ENCODE results near the gene KAZN. TPM values are rescaled to one million over a fixed set of nuclear protein-coding genes. Genes with fewer than 3 reads are reported as not detected.

Gene KAZN
- total RNA-seq, 1 experiment from 2014 or later, result 15.6 TPM

DNA sequence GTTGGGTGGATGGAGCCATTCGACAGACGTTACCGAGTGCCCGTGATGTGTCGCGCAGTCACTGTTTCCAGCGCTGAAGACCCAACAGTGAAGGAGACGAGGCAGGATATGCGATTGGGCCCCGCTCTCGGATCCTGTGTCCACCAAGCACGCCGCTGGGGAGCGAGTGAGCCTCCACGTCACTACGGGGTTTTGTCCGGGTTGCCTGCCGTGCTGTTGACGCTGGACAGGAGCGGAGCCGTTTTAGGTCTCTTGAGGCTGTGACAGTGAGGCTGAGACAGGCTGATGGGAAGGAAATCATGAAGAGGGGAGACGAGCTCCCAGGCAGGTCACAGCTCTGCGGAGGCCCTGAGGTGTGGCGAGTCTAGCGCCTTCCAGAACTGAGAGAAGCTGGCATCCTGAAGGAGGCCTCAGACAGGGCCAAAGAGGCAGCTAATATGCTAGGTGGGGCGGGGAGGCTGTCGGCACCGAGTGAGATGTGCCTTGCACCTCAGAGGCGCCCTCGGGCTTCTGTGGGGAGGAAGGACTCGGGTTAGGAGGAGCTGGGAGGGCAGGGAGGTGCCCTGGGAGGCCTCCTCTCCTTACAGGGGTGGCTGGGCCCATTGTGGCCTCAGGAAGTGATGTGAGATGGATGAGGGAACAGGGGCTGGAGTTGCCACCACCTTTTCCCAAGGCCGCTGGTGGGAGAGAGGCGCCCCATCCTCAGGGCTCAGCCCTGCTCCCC lies 359.1 kb downstream of the KAZN start:
- Histone ChIP-seq H3K4me1 (replicated peaks; ENCODE audit: insufficient read depth) (no peaks in the 10 kb centered on the region), H3K79me2 (ENCODE audit: low read depth) (no peaks in the 10 kb centered on the region), H3K9me2 (ENCODE audit: insufficient read depth) (no peaks in the 10 kb centered on the region), H4K20me1 (ENCODE audit: insufficient read depth) (no peaks in the 10 kb centered on the region), H3K4me2 (no peak overlapping the region), H3F3A (ENCODE audit: insufficient read depth, low read depth) (no peaks in the 10 kb centered on the region), H3K36me3 (ENCODE audit: low read depth) (no peaks in the 10 kb centered on the region), H3K27me3 (ENCODE audit: insufficient read depth, low read depth) (no peaks in the 10 kb centered on the region), H3K9me3 (ENCODE audit: insufficient read depth, low read depth) (no peaks in the 10 kb centered on the region), H3K4me3 (no peak overlapping the region), H2AFZ (no peak overlapping the region), H3K27ac (no peak overlapping the region)
- ChIA-PET CTCF (no interaction called here), POLR2A (ENCODE audit: unreplicated experiment) (no interaction called here)
- DNase-seq, result no peak
- intact Hi-C loops (cut with micrococcal nuclease; ENCODE audit: unreplicated experiment), result no loop called here
- TF ChIP-seq, protein P1, sequence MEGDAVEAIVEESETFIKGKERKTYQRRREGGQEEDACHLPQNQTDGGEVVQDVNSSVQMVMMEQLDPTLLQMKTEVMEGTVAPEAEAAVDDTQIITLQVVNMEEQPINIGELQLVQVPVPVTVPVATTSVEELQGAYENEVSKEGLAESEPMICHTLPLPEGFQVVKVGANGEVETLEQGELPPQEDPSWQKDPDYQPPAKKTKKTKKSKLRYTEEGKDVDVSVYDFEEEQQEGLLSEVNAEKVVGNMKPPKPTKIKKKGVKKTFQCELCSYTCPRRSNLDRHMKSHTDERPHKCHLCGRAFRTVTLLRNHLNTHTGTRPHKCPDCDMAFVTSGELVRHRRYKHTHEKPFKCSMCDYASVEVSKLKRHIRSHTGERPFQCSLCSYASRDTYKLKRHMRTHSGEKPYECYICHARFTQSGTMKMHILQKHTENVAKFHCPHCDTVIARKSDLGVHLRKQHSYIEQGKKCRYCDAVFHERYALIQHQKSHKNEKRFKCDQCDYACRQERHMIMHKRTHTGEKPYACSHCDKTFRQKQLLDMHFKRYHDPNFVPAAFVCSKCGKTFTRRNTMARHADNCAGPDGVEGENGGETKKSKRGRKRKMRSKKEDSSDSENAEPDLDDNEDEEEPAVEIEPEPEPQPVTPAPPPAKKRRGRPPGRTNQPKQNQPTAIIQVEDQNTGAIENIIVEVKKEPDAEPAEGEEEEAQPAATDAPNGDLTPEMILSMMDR (conservative IDR thresholded peaks at IDR 0.05), result no peak
- TF ChIP-seq EZH2 (IDR thresholded peaks at IDR 0.05; ENCODE audit: low read depth), result no peak
- no TSS peak for BruUV-seq (replicated peaks)

DNA sequence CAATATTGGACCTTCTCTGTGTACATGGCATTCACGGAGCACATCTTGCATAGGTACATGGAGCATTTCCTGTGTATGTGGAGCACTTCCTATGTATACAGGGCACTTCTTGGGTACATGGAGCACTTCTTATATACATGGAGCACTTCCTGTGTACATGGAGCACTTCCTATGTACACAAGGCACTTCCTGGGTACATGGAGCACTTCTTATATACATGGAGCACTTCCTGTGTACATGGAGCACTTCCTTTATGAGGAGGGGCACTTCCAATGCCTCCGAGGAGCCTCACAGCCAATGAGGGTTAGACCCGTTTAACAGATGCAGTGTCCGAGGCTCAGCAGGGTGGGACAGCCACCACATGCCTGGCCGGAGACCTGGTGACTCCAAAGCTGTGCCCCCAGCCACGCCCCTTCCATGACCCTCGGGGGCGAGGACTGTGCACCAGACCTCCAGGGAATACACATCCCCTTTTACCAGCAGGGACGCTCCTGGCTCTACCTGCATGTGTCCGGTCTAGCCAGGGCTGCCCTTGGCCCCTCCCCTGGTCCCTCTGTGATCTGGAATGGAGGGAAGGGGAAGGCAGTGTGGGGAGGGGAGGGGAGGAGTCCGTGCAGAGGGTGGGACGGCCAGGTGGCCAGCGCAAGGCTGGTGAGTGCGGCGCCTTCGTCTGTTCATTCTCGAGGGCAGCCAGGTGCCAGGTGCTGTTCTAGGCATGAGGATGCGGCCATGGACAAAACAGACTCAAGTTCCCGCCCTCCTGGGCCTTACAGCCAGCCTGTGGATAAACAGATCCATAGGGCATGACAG lies 360.0 kb downstream of the KAZN start:
- Histone ChIP-seq H3K4me2 (no peak overlapping the region), H3K79me2 (ENCODE audit: low read depth) (no peaks in the 10 kb centered on the region), H3K9me3 (ENCODE audit: insufficient read depth, low read depth) (no peaks in the 10 kb centered on the region), H4K20me1 (ENCODE audit: insufficient read depth) (no peaks in the 10 kb centered on the region), H3K27me3 (ENCODE audit: insufficient read depth, low read depth) (no peaks in the 10 kb centered on the region), H3K4me1 (replicated peaks; ENCODE audit: insufficient read depth) (no peaks in the 10 kb centered on the region), H3K9me2 (ENCODE audit: insufficient read depth) (no peaks in the 10 kb centered on the region), H3F3A (ENCODE audit: insufficient read depth, low read depth) (no peaks in the 10 kb centered on the region), H2AFZ (no peak overlapping the region), H3K4me3 (no peak overlapping the region), H3K36me3 (ENCODE audit: low read depth) (no peaks in the 10 kb centered on the region), H3K27ac (no peak overlapping the region)
- no peak for DNase-seq
- intact Hi-C loops (cut with micrococcal nuclease; ENCODE audit: unreplicated experiment), result no loop called here
- ChIA-PET CTCF (no interaction called here), POLR2A (ENCODE audit: unreplicated experiment) (no interaction called here)
- TF ChIP-seq, protein P1 (conservative IDR thresholded peaks at IDR 0.05), result no peak
- no peak for TF ChIP-seq EZH2 (IDR thresholded peaks at IDR 0.05; ENCODE audit: low read depth)
- BruUV-seq (replicated peaks), result no TSS peak

DNA sequence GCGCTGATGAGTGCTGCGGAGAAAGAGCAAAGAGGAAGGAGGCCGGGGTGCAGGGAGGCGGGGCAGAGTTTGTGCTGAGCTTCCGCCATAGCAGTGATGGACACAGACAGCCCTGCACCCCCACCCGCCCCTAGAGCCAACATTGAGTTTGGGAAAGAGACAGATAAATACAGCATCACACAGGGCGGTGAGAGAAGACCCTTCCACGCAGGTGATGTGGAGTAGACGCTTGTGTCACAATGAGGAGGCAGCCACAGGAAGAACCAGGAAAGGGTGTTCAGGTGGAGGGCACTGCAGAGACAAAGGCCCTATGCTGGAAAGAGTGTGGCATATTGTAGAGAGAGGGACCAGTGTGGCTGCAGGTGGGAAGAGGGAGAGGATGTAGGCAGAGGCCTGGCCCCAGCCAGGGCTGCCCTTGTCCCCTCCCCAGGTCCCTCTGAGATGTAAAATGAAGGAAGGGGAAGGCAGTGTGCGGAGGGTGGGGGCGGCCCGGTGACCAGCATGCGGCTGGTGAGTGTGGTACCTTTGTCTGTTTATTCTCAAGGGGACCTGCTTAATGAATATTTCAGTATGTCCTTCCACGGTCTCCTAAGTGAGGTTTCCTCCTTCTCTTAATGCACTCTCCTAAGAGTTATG lies 360.7 kb downstream of the KAZN start:
- no peaks in the 10 kb centered on the region for H4K20me1 ChIP-seq (ENCODE audit: insufficient read depth)
- H3K27ac ChIP-seq, result no peak overlapping the region
- no peak for TF ChIP-seq EZH2 (IDR thresholded peaks at IDR 0.05; ENCODE audit: low read depth)
- TF ChIP-seq, protein P1 (conservative IDR thresholded peaks at IDR 0.05), result no peak
- no peaks in the 10 kb centered on the region for H3K79me2 ChIP-seq (ENCODE audit: low read depth)
- intact Hi-C loops (cut with micrococcal nuclease; ENCODE audit: unreplicated experiment), result no loop called here
- H3K9me3 ChIP-seq (ENCODE audit: insufficient read depth, low read depth), result no peaks in the 10 kb centered on the region
- H3K4me1 ChIP-seq (replicated peaks; ENCODE audit: insufficient read depth), result no peaks in the 10 kb centered on the region
- H3K9me2 ChIP-seq (ENCODE audit: insufficient read depth), result no peaks in the 10 kb centered on the region
- H3K36me3 ChIP-seq (ENCODE audit: low read depth), result no peaks in the 10 kb centered on the region
- ChIA-PET CTCF (no interaction called here), POLR2A (ENCODE audit: unreplicated experiment) (interaction anchor here (0.5 kb wide), 1 partner anchor 10 kb away, joined by 3 read pairs; no protein-coding TSS in a partner anchor)
- no peaks in the 10 kb centered on the region for H3K27me3 ChIP-seq (ENCODE audit: insufficient read depth, low read depth)
- no peaks in the 10 kb centered on the region for H3F3A ChIP-seq (ENCODE audit: insufficient read depth, low read depth)
- BruUV-seq (replicated peaks), result no TSS peak
- H3K4me3 ChIP-seq, result no peak overlapping the region
- H3K4me2 ChIP-seq, result no peak overlapping the region
- H2AFZ ChIP-seq, result no peak overlapping the region
- DNase-seq, result no peak
